Stimulated activated CD8-positive, alpha-beta memory T cell treated with anti-CD3 and anti-CD28 coated beads, Interleukin-2, amount 100 ng/mL, for 48 hours (primary cell): Measurements from ENCODE around the gene CNTN4.

Source experiments
- DNase-seq, 2 donors: peaks; one replicate each; pipeline ENCODE4 v3.0.0-alpha.2; 2020; ENCODE audit warnings: low read depth in 2 of 2

Gene CNTN4

DNA sequence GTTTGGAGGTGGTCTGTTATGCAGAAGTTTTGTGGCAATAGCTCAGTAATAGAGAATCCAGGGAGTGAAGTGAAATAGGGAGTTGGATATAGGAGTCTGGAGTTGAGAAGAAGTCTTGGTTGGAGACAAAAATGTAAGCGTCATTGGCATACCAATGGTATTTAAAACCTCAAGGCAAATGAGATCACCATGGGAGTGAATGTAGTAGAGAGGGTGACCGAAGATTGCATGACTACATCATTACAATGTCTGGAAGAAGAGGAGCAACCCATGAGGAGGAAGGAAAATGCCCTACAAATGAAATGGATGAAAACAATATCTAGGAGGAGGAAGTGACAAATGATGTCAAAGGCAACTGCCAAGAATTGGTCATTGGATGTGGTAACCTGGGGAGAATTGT is 54.4 kb downstream of the CNTN4 start:
- DNase-seq = no peak

DNA sequence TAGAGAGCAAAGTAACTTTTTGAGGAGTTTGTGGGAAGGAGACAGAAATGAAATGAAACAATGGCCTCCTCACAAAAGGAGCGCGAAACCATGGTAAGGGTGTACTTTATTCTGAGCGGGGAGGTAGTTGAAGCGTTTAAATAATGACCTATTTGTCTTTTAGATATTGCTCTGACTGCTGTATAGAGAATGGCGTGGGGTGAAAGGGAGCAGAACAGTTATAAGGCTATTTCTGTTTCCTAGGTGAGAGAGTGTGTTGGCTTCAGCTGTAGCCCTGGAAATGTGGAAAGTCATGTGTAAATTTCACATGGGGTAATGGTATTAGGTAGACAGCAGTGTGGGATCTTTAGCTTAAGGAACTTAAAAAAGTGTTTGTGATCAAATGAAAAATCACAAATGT is 54.9 kb downstream of the CNTN4 start:
- no peak for DNase-seq

DNA sequence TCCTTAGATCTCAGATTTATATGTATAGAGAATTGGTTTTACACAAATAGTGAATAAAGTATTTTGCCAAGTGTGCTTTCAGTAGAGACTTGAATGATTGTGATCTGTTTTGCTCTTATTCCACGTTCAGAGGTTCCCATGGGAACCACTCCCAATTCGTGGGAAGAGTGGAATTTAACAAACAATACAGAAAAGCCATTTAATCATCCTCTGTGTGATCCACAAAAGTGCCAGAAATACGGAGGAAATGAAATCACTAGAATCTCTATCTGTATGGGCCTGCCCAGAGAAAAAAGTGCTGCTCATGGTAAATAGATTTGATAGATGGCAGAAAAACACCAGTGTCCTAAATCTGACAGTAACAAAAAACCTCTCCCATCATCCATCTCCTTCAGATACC is 56.0 kb downstream of the CNTN4 start:
- no peak for DNase-seq

DNA sequence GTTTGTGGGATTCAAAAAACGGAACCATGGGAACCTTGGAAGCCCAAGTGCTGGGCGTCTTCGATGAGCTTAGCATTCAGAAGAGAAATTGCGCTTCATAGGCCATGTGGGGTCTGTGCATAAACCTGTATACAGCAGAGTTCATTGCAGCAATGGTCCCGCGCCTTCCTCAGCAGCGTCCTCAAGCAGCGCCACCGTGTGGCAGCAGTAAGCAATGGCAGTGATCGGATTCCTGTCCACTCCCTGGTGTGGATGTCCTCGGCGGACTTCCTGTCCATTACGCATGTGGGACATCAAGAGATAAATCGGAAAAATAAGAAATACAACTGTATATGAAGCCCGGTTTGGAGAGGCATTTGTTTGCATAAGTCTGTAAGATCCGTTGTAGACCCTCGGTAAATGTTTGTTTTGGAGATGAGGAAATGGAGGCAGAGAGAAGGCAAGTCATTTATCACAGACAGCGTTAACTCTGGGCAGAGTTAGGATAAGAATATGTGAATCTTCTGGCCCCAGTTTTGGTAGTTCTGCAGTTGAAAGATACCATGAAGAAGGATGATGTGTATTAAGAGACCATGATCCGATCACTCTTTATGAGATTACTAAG is 57.7 kb downstream of the CNTN4 start:
- no peak for DNase-seq

DNA sequence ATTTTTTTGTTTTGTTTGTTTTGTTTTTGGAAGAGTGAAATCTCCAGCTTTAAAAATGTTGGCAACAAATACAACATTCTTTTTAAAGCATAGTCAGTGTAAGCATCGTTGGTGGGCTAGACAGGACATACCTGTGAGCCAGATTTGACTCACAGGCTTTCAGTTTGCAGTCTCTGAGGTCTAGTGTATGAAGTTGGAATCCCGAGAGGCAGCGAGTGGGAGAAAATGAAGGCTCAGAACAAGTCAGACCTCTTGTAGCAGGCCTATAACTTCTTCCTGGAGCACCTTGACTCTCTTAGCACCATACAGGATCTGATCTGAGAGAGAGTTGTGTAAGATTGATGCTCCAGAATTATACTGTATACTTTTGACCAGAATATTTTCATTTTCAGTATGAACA is 60.2 kb downstream of the CNTN4 start:
- no peak for DNase-seq

DNA sequence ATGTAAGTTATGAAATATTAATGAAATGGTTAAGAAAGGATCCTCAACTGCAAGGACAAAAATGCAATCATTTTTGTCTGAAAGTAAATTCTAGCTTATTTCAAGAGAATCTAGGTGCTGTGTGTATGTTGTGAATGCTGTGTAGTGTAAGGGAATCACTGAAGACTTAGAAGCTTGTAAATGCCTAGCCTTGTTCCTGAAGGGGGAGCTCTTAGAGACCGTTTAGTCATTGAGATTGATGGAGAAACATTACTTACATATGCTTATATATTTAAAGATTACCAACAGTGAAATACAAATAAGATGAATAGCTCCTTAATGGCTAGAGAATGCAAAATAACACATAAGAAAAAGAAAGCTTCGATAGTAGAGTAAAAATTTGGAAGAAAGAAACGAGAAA is 67.9 kb downstream of the CNTN4 start:
- DNase-seq = no peak

DNA sequence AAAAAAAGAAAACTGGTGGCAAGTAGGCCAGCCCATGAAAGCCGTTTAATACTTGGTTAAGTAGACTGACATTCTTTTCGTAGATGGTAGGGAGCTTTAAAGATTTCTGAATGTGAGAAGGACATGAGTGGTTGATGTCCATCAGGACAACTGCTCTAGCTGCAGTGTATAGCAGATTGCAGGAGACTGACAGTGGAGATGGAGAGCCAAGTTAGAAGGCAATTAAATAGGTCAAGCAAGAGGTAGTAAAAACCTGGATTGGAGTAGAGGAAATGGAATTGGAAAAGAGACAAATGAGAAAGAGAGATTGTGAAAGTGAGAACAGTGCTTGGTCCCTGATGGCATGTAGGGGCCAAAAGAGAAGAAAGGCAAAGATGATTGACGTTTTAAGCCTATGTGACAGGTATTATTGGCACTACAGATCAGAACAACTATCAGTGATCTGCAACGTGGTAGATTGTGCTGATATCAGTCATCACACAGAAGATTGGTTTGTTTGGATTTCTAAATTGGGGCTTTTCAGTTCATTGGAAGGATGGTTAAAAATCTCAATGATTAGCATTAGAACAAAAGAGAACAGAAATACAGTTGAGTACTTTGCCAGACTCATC is 74.0 kb downstream of the CNTN4 start:
- DNase-seq = no peak

DNA sequence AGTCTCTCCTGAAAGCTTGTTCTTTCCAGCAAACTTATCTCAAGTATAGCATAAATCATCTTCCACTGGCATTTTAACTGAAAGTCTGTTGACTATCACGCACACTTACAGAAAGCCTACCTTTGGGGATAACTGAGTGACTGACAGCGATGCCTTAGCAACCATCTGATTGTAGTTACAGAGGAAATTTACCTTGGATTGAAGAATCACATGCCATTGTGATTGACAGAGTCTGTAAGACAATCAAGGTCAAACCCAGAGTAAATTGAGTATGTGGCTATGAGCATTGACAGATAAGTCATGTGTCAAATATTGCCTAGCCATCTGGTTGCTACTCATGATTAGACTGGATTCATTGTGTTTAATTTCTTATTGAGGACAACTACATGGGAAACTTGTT is 82.0 kb downstream of the CNTN4 start:
- DNase-seq = no peak

DNA sequence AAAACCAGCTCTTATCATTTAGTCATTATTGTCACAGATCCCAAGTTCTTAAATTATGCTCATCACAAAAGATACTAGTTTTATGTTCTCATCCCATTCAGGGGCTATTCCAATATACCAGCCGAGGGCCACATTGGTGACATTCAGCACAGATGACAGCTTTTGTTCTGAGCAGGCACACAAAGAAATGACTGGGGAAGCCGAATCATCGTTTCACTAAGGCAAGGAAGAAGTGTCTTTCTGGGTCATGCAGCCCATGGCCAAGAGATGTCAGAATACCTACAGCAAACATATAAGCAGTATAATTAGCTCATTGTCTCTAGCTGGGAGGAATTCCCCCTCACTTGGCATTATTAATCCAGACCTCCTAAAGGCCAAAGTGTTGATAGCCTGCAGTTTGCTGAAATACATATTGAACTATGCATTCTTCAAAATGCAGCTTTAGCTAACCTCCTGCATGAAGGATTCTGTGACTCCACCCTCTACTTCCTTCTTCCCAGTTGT is 100.2 kb downstream of the CNTN4 start:
- DNase-seq = no peak

DNA sequence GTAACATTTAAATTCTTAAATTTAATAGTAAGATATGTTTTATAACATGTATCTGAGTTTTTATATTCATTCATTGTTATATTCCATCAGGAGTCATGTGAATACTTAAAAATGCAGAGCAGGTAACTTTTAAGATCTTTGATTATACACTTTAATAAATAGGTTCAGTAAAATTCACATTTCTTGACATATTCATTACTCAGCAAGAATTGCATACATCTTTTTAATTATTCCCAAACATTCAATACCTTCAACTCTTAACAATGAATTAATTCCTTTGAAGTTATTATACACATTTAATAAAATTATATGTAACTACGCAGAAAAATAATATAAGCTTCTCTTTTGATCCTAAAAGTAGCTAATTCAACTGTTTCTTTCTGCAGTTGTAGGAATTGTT is 105.4 kb downstream of the CNTN4 start:
- no peak for DNase-seq

DNA sequence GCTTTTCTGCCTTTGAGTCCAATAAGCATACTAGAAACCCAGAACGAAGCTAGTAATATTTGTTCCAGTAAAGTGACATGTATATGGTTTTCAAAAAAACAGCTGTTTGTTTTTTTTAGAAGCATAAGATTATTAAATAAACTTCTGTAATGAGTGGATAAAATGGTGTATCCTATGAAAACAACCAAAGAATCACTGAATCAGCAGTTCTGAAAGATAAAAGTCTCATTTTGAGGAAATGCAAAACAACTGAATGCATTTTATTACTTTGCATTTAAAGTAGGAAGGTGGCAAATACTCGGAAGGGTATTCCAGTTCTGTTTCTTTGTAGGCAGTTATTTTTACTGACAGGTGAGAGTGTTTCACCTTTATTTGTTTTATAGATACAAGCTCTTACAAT is 107.0 kb downstream of the CNTN4 start:
- no peak for DNase-seq

DNA sequence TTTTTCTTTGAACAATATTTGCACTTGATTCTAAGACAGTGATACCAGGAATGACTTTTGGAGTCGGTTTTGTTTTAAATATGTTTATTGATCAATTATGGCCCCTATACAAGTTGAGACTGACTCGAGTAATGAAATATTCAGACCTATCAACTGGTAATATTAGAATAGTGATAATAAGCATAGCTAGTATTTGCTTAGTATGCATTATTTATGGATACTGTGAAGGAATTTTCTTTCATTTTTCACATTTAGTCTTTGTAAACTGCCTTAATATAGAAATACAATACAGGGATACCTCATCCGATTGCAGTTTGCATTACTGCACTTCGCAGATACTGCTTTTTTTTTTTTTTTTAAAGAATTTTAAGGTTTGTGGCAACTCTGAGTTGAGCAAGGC is 107.9 kb downstream of the CNTN4 start:
- DNase-seq = no peak

DNA sequence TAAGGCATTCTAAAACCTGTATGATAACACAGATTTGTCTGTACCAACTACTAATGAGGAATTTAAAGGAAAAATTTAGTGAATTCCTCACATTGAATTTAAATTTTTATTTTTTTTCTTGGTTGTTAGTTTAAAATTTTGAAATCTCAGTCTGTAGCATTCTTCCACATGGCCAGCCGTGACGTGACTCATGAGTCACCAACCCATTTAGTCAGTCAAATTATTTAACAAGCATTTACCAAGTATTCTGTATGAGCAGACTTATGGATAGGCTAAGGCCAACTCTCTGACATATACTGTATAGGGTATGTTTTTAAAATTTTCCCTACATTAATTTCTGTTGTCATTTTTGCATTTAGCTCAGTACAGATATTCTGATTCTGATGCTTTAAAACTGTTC is 112.9 kb downstream of the CNTN4 start:
- no peak for DNase-seq

DNA sequence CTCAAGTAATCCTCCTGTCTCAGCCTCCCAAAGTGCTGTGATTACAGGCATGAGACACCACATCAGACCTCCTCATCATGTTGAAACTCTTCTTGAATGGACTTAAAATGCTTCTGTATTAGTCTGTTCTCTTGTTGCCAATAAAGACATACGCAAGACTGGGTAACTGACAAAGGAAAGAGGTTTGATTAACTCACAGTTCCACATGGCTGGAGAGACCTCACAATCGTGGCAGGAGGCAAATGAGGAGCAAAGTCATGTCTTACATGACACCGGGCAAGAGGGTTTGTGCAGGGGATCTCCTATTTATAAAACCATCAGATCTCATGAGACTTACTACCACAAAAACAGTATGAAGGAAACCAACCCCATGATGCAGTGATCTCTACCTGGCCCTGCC is 113.5 kb downstream of the CNTN4 start:
- DNase-seq = no peak

DNA sequence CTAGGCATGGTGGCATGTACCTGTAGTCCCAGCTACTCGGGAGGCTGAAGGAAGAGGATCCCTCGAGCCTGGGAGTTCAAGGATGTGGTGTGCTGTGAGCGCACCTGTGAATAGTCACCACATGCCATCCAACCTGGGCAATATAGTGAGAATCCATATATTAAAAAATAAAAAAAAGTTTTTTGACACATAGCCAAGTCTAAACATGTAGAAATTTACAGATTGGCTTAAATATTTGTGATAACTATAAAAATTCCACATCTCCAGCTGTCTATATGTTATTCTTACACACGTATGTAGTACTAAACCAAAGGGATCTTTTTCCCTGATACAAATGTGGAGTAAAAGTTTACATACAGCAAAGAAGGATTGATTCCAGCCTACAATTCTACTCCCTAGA is 119.7 kb downstream of the CNTN4 start:
- DNase-seq = no peak

DNA sequence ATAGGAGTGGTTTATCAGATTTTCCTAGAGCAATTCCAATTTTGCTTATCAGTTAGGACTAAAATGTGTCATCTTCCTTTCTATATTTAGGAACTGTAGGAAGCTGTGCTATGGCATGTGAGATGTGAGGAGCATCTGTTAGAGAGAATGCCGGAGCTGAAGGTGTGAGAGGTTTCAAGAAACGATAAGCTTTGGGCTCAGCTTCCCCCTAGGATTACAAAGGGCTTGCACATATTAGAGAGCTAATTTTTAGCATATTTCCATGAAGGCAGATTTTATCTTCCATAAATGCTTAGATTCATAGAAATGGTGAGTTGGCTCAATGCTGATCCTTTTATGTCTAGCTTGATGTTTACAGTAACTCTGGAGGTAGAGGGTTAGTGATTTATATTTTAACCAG is 120.2 kb downstream of the CNTN4 start:
- no peak for DNase-seq

DNA sequence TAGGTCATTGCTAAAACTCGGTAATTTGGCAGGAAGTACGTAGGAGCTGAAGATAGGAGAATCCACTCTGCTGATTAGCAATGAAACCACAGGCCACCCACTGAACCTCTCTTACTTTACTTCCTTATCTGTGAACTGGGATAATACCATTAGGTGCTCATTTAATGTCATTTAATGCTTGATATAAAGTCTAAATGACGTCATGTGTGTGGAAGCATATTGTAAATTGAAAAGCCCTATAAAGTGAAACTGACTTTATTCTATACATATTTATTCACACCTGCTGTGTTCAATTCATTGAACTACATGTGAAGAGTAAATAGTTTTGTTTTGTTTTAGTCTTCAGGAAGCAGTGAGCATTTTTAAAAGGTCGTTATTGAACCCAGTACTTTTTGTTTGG is 137.5 kb downstream of the CNTN4 start:
- no peak for DNase-seq

DNA sequence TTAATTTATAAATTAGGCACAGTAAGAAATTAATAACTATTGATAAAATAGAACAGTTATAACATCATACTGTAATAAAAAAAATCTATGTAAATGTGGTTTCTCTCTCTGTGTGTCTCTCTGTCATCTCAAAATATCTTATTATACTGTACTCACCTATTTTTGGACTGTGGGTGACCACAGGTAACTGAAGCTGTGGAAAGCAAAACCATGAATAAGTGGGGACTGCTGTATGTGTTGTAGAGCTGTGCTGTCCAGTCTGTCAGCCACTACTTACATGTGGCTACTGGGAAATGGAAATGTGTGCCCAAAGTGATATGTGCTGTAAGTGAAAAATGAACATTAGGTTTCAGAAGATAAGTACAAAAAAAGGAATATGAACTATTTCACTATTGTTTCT is 145.5 kb downstream of the CNTN4 start:
- no peak for DNase-seq

DNA sequence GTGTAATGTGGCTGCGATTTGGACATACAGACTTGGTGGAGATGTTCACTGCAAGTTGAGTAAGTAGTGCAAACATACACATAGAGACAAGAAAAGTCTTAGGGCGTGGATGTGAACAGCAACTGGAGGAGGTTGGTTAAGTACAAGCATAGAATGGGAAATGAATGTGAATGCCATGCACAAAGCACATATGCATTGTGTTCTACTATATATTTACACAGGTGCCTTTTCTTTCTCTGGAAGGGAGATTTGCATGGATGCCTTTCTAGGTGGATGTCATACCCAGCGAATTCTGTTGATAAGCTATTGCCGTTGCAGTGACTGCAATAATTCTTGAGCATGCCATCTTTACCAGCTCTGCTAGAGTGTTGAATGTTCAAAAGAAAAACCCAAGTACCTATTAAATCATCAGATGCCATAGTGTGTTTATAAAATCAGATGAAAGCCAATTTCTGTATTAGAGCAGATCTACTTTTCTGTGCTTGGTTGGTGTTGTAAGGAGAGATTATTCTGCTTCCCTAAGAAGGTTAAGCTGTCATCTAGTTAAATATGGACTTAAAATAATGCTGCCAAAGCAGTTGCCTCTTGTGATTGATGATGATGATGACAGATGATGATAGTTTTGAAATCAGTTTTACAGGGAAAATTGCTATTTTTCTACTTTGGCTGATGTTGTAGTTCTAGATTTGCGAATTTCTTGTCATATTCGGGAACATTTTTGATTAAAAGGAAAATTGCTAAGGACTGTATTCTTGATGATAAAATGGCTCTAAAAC is 148.4 kb downstream of the CNTN4 start:
- DNase-seq = no peak

DNA sequence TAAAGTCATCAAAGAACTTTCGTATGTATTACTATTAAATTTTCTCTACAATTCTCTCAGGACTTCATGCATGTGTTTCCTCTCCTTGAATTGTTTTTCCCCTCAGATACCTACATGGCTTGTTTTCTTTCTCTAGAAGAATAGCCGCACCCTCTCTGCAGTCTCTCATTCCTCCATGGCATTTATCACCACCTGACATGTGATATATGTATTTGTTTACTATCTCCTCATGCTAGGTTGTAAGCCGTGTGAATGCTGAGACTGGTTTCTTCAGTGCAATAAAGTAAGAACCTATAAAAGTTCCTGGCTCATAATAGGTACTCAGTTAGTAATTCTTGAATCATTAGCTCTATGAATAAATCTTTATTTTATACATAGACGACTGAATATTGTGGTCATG is 149.2 kb downstream of the CNTN4 start:
- no peak for DNase-seq

DNA sequence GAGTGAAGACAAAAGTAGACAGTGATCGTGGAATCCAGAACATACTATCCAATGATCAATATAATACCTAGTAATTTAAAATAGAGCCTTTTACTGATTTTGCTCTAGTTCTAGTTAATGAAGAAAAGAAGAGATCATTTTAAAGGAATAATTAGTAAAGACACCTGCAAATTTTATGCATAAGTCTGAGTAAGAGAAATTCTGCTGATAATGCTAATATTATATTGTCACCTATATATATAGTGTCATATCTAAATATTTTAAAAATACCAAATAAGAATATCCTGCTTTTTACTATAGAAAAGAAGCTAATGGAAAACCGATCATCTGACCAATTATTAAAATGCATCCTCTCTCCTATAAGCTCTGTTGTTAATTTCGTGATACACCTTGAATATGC is 152.1 kb downstream of the CNTN4 start:
- no peak for DNase-seq

DNA sequence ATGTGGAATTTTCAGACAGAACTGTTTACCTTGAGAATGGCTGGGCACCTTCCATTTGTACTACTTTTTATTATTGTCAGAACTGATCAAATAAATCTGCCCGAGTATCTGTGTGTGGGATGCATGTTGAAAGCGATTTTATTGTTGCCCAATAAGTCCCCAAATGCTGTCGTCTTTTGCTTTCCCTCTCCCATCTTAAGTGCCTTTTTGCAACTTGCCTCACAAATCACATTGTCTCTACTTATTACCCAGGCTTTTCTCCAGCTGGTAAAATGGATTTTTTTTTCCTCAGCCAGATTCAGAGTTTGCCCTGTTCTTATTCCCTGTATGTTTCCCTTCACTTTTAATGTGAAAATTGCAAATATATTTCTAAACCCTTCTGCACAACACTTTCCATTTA is 163.1 kb downstream of the CNTN4 start:
- DNase-seq = no peak

DNA sequence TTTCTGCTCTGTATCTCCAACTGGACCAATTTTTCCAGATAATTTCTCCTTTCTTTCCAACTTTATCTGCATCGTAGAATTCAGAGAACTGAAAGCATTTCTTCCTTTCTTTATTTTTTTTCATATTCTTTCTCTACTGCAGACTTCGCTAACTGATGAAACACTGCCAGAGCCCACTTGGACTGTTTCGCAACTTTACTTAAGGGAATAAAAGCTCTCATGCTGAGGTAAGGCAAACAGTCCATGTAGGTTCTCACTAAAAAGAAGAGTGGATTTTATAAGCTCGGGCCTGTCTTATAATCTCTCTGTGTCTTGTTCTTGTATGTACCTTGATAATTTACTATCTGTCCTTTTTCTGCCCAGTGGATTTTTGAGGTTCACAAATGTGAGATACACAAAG is 163.5 kb downstream of the CNTN4 start:
- no peak for DNase-seq
